Thoracic aorta (tissue), 2 donors: ENCODE results near the gene FOXP1. TPM values are rescaled to one million over a fixed set of nuclear protein-coding genes. Genes with fewer than 3 reads are reported as not detected.
A peak's percentile ranks its signal among the peaks of the same experiment; 100 is the strongest.

Experiments used
- ATAC-seq: fragments of 150-250 bp; one replicate; pipeline ENCODE4 v1.8.0; 2017; ENCODE audit warnings: low read depth; ENCODE audit not compliant: insufficient number of reproducible peaks, low FRiP score
- DNase-seq: peaks from one replicate; pipeline ENCODE4 v3.0.0-alpha.2; 2020; ENCODE audit warnings: low spot score
- H3K27ac ChIP-seq, 2 donors: fragments of 200-600 bp; sonication (generic); 1 replicate in 1 of 2; 2 replicates in 1 of 2; pipeline ENCODE4 v1.5.1; 2016; ENCODE audit warnings: mild to moderate bottlenecking in 2 of 2, moderate library complexity in 2 of 2
- H3K27me3 ChIP-seq: fragments of 200-600 bp; sonication (generic); replicated peaks from 2 replicates; pipeline ENCODE4 v1.6.0; 2016; ENCODE audit warnings: mild to moderate bottlenecking; ENCODE audit not compliant: insufficient read depth
- H3K36me3 ChIP-seq: fragments of 200-600 bp; sonication (generic); one replicate; pipeline ENCODE4 v1.5.1; 2016
- H3K4me1 ChIP-seq, 2 donors: fragments of 200-600 bp; sonication (generic); 1 replicate in 1 of 2; 2 replicates in 1 of 2; pipeline versions ENCODE4 v1.5.1 to v1.6.0; 2016; ENCODE audit warnings: low read depth in 2 of 2, mild to moderate bottlenecking in 1 of 2; ENCODE audit not compliant: control insufficient read depth in 1 of 2
- H3K4me3 ChIP-seq: fragments of 200-600 bp; sonication (generic); 2 replicates; pipeline ENCODE4 v1.5.1; 2016; ENCODE audit warnings: mild to moderate bottlenecking
- H3K9me3 ChIP-seq: fragments of 200-600 bp; sonication (generic); 2 replicates; pipeline ENCODE4 v1.5.1; 2016
- total RNA-seq, 2 donors: library from RNA; depleted of rRNA; stranded (reverse); fragments of >200 nt; gene quantifications; one replicate each; pipeline versions ENCODE4 v1.1.0 to v1.2.3, GENCODE V29; 2016
- TF ChIP-seq, protein P1 (sequence below): fragments of 200-600 bp; sonication (generic); IDR thresholded peaks from one replicate; pipeline ENCODE4 v1.5.1; 2019; ENCODE audit warnings: antibody characterized with exemption

Gene FOXP1
- total RNA-seq, 2 donors from 2014 or later: 176 to 255 TPM

DNA sequence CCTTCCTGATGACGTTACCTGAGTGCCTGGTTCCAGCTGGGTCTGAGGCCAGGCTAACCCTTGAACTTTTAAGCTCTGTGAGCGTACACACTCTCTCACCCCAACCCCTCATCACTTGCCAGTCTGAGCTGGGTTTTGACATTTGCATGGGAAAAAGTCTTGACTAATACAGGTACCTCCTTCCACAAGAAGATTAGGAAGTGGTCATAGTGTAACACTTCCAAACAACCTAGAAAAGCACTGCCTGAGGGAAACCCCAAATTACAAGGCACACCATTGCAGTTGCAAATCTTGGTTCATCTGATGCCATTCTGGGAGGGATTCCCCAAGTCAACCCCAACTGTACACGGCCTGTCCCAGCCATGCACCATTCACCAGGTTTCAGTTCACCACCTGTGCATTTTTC lies 499.8 kb downstream of the FOXP1 start:
- no peaks in the 10 kb centered on the region for H3K9me3 ChIP-seq
- H3K27me3 ChIP-seq: no peaks in the 10 kb centered on the region
- ATAC-seq: no peak
- peaks cover 8 to 66% of the 10 kb centered on the region in 2 donors for H3K4me1 ChIP-seq
- H3K27ac ChIP-seq: no peak overlapping the region
- TF ChIP-seq, protein P1, sequence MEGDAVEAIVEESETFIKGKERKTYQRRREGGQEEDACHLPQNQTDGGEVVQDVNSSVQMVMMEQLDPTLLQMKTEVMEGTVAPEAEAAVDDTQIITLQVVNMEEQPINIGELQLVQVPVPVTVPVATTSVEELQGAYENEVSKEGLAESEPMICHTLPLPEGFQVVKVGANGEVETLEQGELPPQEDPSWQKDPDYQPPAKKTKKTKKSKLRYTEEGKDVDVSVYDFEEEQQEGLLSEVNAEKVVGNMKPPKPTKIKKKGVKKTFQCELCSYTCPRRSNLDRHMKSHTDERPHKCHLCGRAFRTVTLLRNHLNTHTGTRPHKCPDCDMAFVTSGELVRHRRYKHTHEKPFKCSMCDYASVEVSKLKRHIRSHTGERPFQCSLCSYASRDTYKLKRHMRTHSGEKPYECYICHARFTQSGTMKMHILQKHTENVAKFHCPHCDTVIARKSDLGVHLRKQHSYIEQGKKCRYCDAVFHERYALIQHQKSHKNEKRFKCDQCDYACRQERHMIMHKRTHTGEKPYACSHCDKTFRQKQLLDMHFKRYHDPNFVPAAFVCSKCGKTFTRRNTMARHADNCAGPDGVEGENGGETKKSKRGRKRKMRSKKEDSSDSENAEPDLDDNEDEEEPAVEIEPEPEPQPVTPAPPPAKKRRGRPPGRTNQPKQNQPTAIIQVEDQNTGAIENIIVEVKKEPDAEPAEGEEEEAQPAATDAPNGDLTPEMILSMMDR: no peak
- H3K4me3 ChIP-seq: no peak overlapping the region
- H3K36me3 ChIP-seq: no peaks in the 10 kb centered on the region
- no peak for DNase-seq

DNA sequence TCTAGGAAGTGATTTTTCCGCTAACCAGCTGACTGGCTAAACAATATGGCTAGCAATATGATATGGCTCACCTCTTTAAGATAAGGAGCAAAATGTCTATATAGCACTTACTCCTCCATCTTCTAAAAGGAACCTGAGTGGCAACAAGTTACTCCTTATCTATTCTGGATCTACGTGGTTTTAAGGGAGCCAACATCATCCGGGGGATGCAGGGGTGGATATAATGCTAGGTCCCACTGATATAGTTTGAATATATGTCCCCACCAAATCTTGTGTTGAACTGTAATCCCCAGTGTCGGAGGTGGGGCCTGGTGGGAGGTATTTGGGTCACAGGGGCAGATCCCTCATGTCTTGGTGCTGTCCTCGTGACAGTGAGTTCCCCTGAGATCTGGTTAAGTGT lies 500.7 kb downstream of the FOXP1 start:
- Histone ChIP-seq H3K4me3 (no peak overlapping the region), H3K9me3 (no peaks in the 10 kb centered on the region), H3K36me3 (no peaks in the 10 kb centered on the region), H3K4me1 (peaks cover 3 to 68% of the 10 kb centered on the region in 2 donors), H3K27me3 (no peaks in the 10 kb centered on the region), H3K27ac (no peak overlapping the region)
- DNase-seq (no peak), ATAC-seq (no peak)
- TF ChIP-seq, protein P1: no peak

- Histone ChIP-seq H3K9me3 (no peaks in the 10 kb centered on the region), H3K4me3 (no peak overlapping the region), H3K4me1 (peaks cover 9 to 73% of the 10 kb centered on the region in 2 donors), H3K27me3 (no peaks in the 10 kb centered on the region), H3K36me3 (no peaks in the 10 kb centered on the region), H3K27ac (no peak overlapping the region)
- DNase-seq: no peak
- TF ChIP-seq, protein P1: no peak
- ATAC-seq: no peak
These were observed 502.9 kb downstream of the FOXP1 start for GRCh38 chr3:71080517-71081083.

DNA sequence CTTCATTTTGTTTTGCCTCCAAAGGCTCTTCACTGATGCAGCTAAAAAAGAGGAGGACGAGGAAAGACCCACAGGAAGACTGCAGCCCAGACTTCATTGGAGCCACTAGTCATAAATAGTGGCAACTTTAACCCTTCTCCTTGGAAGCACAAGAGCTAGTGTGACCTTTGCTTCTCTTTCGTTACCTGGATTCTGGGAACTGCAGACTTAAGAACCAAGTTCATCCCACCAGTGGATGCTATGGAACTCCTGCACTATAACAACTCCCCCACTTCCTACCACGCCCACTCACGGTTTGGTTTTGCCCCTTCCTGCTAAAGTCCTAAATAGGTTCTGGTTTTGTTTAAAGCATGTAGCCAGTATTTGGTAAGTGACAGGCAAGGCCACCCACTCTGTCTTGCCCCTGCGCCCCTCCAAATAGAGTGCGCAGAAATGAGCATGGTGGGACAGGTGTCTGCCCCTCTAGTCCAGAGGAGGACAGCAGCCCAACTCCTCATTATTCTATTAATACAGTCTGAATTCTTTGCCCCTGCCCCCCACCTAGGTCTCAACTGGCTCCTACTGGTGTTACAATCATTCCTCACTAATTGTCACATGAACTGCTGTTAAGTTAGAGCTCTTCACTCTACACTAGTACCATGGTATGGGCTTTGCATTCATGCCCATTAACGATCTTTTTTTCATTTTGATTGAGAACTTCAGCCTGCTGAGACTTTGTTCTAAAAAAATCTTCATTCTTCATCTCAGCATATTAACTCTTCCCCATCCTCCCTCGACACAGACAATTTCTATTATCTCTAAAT lies 504.6 kb downstream of the FOXP1 start:
- H3K9me3 ChIP-seq: no peaks in the 10 kb centered on the region
- TF ChIP-seq, protein P1: no peak
- H3K4me1 ChIP-seq: peaks cover 9 to 72% of the 10 kb centered on the region in 2 donors
- DNase-seq (no peak), ATAC-seq (no peak)
- no peak overlapping the region for H3K27ac ChIP-seq
- H3K4me3 ChIP-seq: no peak overlapping the region
- H3K36me3 ChIP-seq: no peaks in the 10 kb centered on the region
- no peaks in the 10 kb centered on the region for H3K27me3 ChIP-seq

- H3K27ac ChIP-seq: peak overlapping the region; percentile 3 to 4
- no peak overlapping the region for H3K4me3 ChIP-seq
- H3K4me1 ChIP-seq: peaks cover 9 to 79% of the 10 kb centered on the region in 2 donors
- no peak for ATAC-seq
- TF ChIP-seq, protein P1: no peak
- no peak for DNase-seq
- no peaks in the 10 kb centered on the region for H3K9me3 ChIP-seq
- no peaks in the 10 kb centered on the region for H3K27me3 ChIP-seq
- no peaks in the 10 kb centered on the region for H3K36me3 ChIP-seq
These were observed 505.3 kb downstream of the FOXP1 start for GRCh38 chr3:71078199-71078598.
